ENCODE results near the gene LHFPL4. TPM values are rescaled to one million over a fixed set of nuclear protein-coding genes. Genes with fewer than 3 reads are reported as not detected.

LHFPL4 gene
- total and polyA plus RNA-seq, 9 of the 15 experiments (the other 6 are each of a cell fraction or from before 2014, with no cell fraction given) = not detected

GRCh38 chr3:9600597-9600996 lies 47.0 kb upstream of the LHFPL4 start:
- no TSS peak for BruUV-seq (replicated peaks)
- Histone ChIP-seq H3K27ac (ENCODE audit: extremely low read depth, low read depth, low read length) (no peak overlapping the region), H3K36me3 (ENCODE audit: control insufficient read depth, insufficient read depth, low read length) (no peaks in the 10 kb centered on the region), H3K27me3 (ENCODE audit: control insufficient read depth in 2 of 2, insufficient read depth in 2 of 2, low read length in 2 of 2) (peaks cover 3 to 13% of the 10 kb centered on the region in 2 experiments; a peak in 2 of 5 replicates), H4K20me1 (replicated peaks; ENCODE audit: control insufficient read depth, insufficient read depth, low read length) (no peaks in the 10 kb centered on the region), H3K4me1 (replicated peaks in 1 of 2; ENCODE audit: control insufficient read depth in 2 of 2, insufficient read depth in 2 of 2, low read length in 2 of 2) (peaks cover 0 to 7% of the 10 kb centered on the region in 2 experiments; a peak in 2 of 5 replicates), H3K9me1 (ENCODE audit: control insufficient read depth, insufficient read depth, low read length) (no peaks in the 10 kb centered on the region), H3K4me3 (no peak overlapping the region), H3K79me2 (ENCODE audit: control insufficient read depth, insufficient read depth, low read length) (no peaks in the 10 kb centered on the region), H3K4me2 (ENCODE audit: insufficient read depth, low read length) (no peak overlapping the region), H3K9me3 (replicated peaks; ENCODE audit: control insufficient read depth, insufficient read depth, low read depth, low read length) (peaks cover 10% of the 10 kb centered on the region), H3K9ac (ENCODE audit: insufficient read depth in 1 of 2, low read depth in 2 of 2, low read length in 2 of 2) (no peak overlapping the region), H2AFZ (ENCODE audit: low read depth, low read length) (no peak overlapping the region)
- TF ChIP-seq FOXO4 (CRISPR knock-in tag; IDR thresholded peaks at IDR 0.05) (no peak), CBX5 (IDR thresholded peaks at IDR 0.05; ENCODE audit: borderline replicate concordance, low read depth) (no peak), ZNF696 (CRISPR knock-in tag; conservative IDR thresholded peaks at IDR 0.05) (no peak), E2F4 (CRISPR knock-in tag; IDR thresholded peaks at IDR 0.05; ENCODE audit: low read depth) (no peak), ZFP91 (CRISPR knock-in tag; IDR thresholded peaks at IDR 0.05) (no peak), TRIM24 (IDR thresholded peaks at IDR 0.05) (no peak)
- intact Hi-C loops (cut with micrococcal nuclease) = no loop called here
- DNase-seq (ENCODE audit: extremely low read depth in 1 of 4, low spot score in 3 of 4) (no peak), ATAC-seq (no peak), FAIRE-seq (no peak)
- ChIA-PET CTCF (ENCODE audit: low intra/inter-chr PET ratio) (no interaction called here), POLR2A (no interaction called here)
- in situ Hi-C loops (cut with MboI) = no loop called here
- 78% methylated on average over 6 of the region's 42 CpGs for WGBS (ENCODE audit: insufficient coverage, low coverage, missing lambda C conversion rate)

Data from K562 (cell line).